Peyer's patch (tissue), 4 donors: Measurements from ENCODE around the gene INTS6L. TPM values are rescaled to one million over a fixed set of nuclear protein-coding genes. Genes with fewer than 3 reads are reported as not detected.

Experiments
- DNase-seq, 3 donors: peaks; one replicate each; pipeline ENCODE4 v3.0.0-alpha.2; 2017 to 2019
- H3K27ac ChIP-seq, 4 donors: fragments of 200-600 bp; sonication (generic); one replicate each; pipeline ENCODE4 v1.5.1; 2016 to 2019
- H3K27me3 ChIP-seq, 2 donors: fragments of 200-600 bp; sonication (generic); one replicate each; pipeline ENCODE4 v1.5.1; 2019
- H3K36me3 ChIP-seq, 3 donors: fragments of 200-600 bp; sonication (generic); one replicate each; pipeline ENCODE4 v1.5.1; 2016 to 2019
- H3K4me1 ChIP-seq, 4 donors: fragments of 200-600 bp; sonication (generic); one replicate each; pipeline ENCODE4 v1.5.1; 2016 to 2019
- H3K4me3 ChIP-seq, 4 donors: fragments of 200-600 bp; sonication (generic); 1 replicate in 3 of 4; 2 replicates in 1 of 4; pipeline ENCODE4 v1.5.1; 2016 to 2019; ENCODE audit warnings: mild to moderate bottlenecking in 1 of 4
- H3K9me3 ChIP-seq, 4 donors: fragments of 200-600 bp; sonication (generic); one replicate each; pipeline ENCODE4 v1.5.1; 2016 to 2019; ENCODE audit warnings: mild to moderate bottlenecking in 1 of 4
- CTCF ChIP-seq, 6 experiments: fragments of 450-650 bp in 4 of 6; fragments of 200-600 bp in 2 of 6; sonication (generic) in 1 of 6; IDR thresholded peaks; one replicate each; pipeline ENCODE4 v1.5.1; 2017 to 2019; ENCODE audit warnings: antibody characterized with exemption in 6 of 6, mild to moderate bottlenecking in 3 of 6, moderate library complexity in 1 of 6
- POLR2A ChIP-seq, 2 donors: fragments of 450-650 bp; IDR thresholded peaks; one replicate each; pipeline ENCODE4 v1.5.1; 2017; ENCODE audit warnings: antibody characterized with exemption in 2 of 2, mild to moderate bottlenecking in 2 of 2, moderate library complexity in 2 of 2
- total RNA-seq, 4 donors: library from RNA; depleted of rRNA; stranded (reverse); fragments of >200 nt; gene quantifications; one replicate each; pipeline ENCODE4 v1.1.0, GENCODE V29; 2016

The INTS6L gene
- total RNA-seq, 4 donors from 2014 or later, result 8.2 to 71.8 (median 11.4) TPM

- no peak for TF ChIP-seq CTCF (IDR thresholded peaks at IDR 0.05)
- TF ChIP-seq POLR2A (IDR thresholded peaks at IDR 0.05), result no peak
Measured at GRCh38 chrX:135528756-135529155, 8.3 kb downstream of the INTS6L start.

GRCh38 chrX:135530097-135530496, 9.6 kb downstream of the INTS6L start:
- TF ChIP-seq CTCF (IDR thresholded peaks at IDR 0.05) (no peak), POLR2A (IDR thresholded peaks at IDR 0.05) (no peak)
- no peak overlapping the region for H3K4me3 ChIP-seq
- DNase-seq, result no peak
- no peaks in the 10 kb centered on the region for H3K4me1 ChIP-seq
- H3K27ac ChIP-seq, result no peak overlapping the region
- H3K9me3 ChIP-seq, result no peaks in the 10 kb centered on the region
- no peaks in the 10 kb centered on the region for H3K27me3 ChIP-seq
- H3K36me3 ChIP-seq, result no peaks in the 10 kb centered on the region

More at GRCh38 chrX:135528756-135529155, 8.3 kb downstream of the INTS6L start:
- Histone ChIP-seq H3K4me3 (no peak overlapping the region), H3K4me1 (no peaks in the 10 kb centered on the region), H3K27ac (no peak overlapping the region), H3K27me3 (no peaks in the 10 kb centered on the region), H3K36me3 (no peaks in the 10 kb centered on the region), H3K9me3 (no peaks in the 10 kb centered on the region)
- DNase-seq, result no peak

- H3K36me3 ChIP-seq, result no peaks in the 10 kb centered on the region
- no peak for TF ChIP-seq CTCF (IDR thresholded peaks at IDR 0.05)
- TF ChIP-seq POLR2A (IDR thresholded peaks at IDR 0.05), result no peak
- H3K4me3 ChIP-seq, result no peak overlapping the region
- H3K9me3 ChIP-seq, result no peaks in the 10 kb centered on the region
- H3K27me3 ChIP-seq, result no peaks in the 10 kb centered on the region
- no peaks in the 10 kb centered on the region for H3K4me1 ChIP-seq
- H3K27ac ChIP-seq, result no peak overlapping the region
- DNase-seq, result no peak
Measured at GRCh38 chrX:135531813-135532212, 11.4 kb downstream of the INTS6L start.

- H3K4me1 ChIP-seq, result no peaks in the 10 kb centered on the region
- no peak for DNase-seq
- no peak overlapping the region for H3K27ac ChIP-seq
- H3K27me3 ChIP-seq, result no peaks in the 10 kb centered on the region
- no peaks in the 10 kb centered on the region for H3K36me3 ChIP-seq
- H3K9me3 ChIP-seq, result no peaks in the 10 kb centered on the region
- no peak overlapping the region for H3K4me3 ChIP-seq
- no peak for TF ChIP-seq POLR2A (IDR thresholded peaks at IDR 0.05)
- no peak for TF ChIP-seq CTCF (IDR thresholded peaks at IDR 0.05)
Measured at GRCh38 chrX:135535077-135535940, 14.8 kb downstream of the INTS6L start.

GRCh38 chrX:135536877-135537276, 16.4 kb downstream of the INTS6L start:
- no peaks in the 10 kb centered on the region for H3K27me3 ChIP-seq
- no peak for DNase-seq
- no peak overlapping the region for H3K4me3 ChIP-seq
- no peaks in the 10 kb centered on the region for H3K36me3 ChIP-seq
- no peak for TF ChIP-seq CTCF (IDR thresholded peaks at IDR 0.05)
- no peak for TF ChIP-seq POLR2A (IDR thresholded peaks at IDR 0.05)
- no peak overlapping the region for H3K27ac ChIP-seq
- H3K4me1 ChIP-seq, result no peaks in the 10 kb centered on the region
- no peaks in the 10 kb centered on the region for H3K9me3 ChIP-seq
